ENCODE results near the gene OXER1.

The OXER1 gene

GRCh38 chr2:42793334-42794270 is 29.7 kb upstream of the OXER1 start:
- no peak overlapping the region for H3K27ac ChIP-seq (ENCODE audit: low read length)
- peaks cover 37% of the 10 kb centered on the region for H3K4me1 ChIP-seq (ENCODE audit: low read length)
- peak overlapping the region; percentile 72; the same call in 1 of the 2 replicates for H3K4me3 ChIP-seq (ENCODE audit: low read length)
- no peak for TF ChIP-seq EZH2phosphoT487 (IDR thresholded peaks at IDR 0.05; ENCODE audit: low read depth)
- TF ChIP-seq, protein P1, sequence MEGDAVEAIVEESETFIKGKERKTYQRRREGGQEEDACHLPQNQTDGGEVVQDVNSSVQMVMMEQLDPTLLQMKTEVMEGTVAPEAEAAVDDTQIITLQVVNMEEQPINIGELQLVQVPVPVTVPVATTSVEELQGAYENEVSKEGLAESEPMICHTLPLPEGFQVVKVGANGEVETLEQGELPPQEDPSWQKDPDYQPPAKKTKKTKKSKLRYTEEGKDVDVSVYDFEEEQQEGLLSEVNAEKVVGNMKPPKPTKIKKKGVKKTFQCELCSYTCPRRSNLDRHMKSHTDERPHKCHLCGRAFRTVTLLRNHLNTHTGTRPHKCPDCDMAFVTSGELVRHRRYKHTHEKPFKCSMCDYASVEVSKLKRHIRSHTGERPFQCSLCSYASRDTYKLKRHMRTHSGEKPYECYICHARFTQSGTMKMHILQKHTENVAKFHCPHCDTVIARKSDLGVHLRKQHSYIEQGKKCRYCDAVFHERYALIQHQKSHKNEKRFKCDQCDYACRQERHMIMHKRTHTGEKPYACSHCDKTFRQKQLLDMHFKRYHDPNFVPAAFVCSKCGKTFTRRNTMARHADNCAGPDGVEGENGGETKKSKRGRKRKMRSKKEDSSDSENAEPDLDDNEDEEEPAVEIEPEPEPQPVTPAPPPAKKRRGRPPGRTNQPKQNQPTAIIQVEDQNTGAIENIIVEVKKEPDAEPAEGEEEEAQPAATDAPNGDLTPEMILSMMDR (IDR thresholded peaks at IDR 0.05; ENCODE audit: low read depth, low read length), result no peak
- H3K9ac ChIP-seq (ENCODE audit: low read length), result no peak overlapping the region
- no peaks in the 10 kb centered on the region for H3K36me3 ChIP-seq (replicated peaks; ENCODE audit: low read depth, low read length)
- no peak overlapping the region for H2AFZ ChIP-seq (ENCODE audit: low read depth, low read length)
- H3K9me3 ChIP-seq (ENCODE audit: insufficient read depth, low read length), result no peaks in the 10 kb centered on the region
- H3K4me2 ChIP-seq (ENCODE audit: low read length), result no peak overlapping the region
- no peaks in the 10 kb centered on the region for H3K79me2 ChIP-seq (ENCODE audit: low read length)
- no peaks in the 10 kb centered on the region for H3K27me3 ChIP-seq (ENCODE audit: low read depth, low read length)
- no peaks in the 10 kb centered on the region for H4K20me1 ChIP-seq (ENCODE audit: insufficient read depth, low read length)

- no peak for TF ChIP-seq EZH2phosphoT487 (IDR thresholded peaks at IDR 0.05; ENCODE audit: low read depth)
- TF ChIP-seq, protein P1 (IDR thresholded peaks at IDR 0.05; ENCODE audit: low read depth, low read length), result no peak
- Histone ChIP-seq H3K4me3 (ENCODE audit: low read length) (peak within 1 kb of the TSS; percentile 72), H4K20me1 (ENCODE audit: insufficient read depth, low read length) (no peaks in the 10 kb centered on the region), H3K27ac (ENCODE audit: low read length) (peak within 1 kb of the TSS; percentile 1; the same call in 1 of the 2 replicates), H3K36me3 (replicated peaks; ENCODE audit: low read depth, low read length) (no peaks in the 10 kb centered on the region), H2AFZ (ENCODE audit: low read depth, low read length) (peak within 1 kb of the TSS; percentile 61; the same call in 1 of the 2 replicates), H3K9ac (ENCODE audit: low read length) (peak within 1 kb of the TSS; percentile 55), H3K4me1 (ENCODE audit: low read length) (peaks cover 37% of the 10 kb centered on the region), H3K4me2 (ENCODE audit: low read length) (peak within 1 kb of the TSS; percentile 53), H3K27me3 (ENCODE audit: low read depth, low read length) (no peaks in the 10 kb centered on the region), H3K9me3 (ENCODE audit: insufficient read depth, low read length) (no peaks in the 10 kb centered on the region), H3K79me2 (ENCODE audit: low read length) (no peaks in the 10 kb centered on the region)
Observed at GRCh38 chr2:42792583-42793333, 28.8 kb upstream of the OXER1 start, which contains the start of gene HAAO. Gene HAAO, minus strand, starts transcription at chr2:42792583. Its CDS starts 47 bp downstream, at chr2:42792536.

- H3K4me2 ChIP-seq (ENCODE audit: low read length), result peak overlapping the region; percentile 53
- H3K9ac ChIP-seq (ENCODE audit: low read length), result peak overlapping the region; percentile 55
- peak overlapping the region; percentile 61; the same call in 1 of the 2 replicates for H2AFZ ChIP-seq (ENCODE audit: low read depth, low read length)
- H3K36me3 ChIP-seq (replicated peaks; ENCODE audit: low read depth, low read length), result no peaks in the 10 kb centered on the region
- H4K20me1 ChIP-seq (ENCODE audit: insufficient read depth, low read length), result no peaks in the 10 kb centered on the region
- H3K79me2 ChIP-seq (ENCODE audit: low read length), result no peaks in the 10 kb centered on the region
- H3K4me1 ChIP-seq (ENCODE audit: low read length), result peaks cover 32% of the 10 kb centered on the region
- peak overlapping the region; percentile 72 for H3K4me3 ChIP-seq (ENCODE audit: low read length)
- H3K27ac ChIP-seq (ENCODE audit: low read length), result peak overlapping the region; percentile 1; the same call in 1 of the 2 replicates
- H3K9me3 ChIP-seq (ENCODE audit: insufficient read depth, low read length), result no peaks in the 10 kb centered on the region
- TF ChIP-seq EZH2phosphoT487 (IDR thresholded peaks at IDR 0.05; ENCODE audit: low read depth), result no peak
- TF ChIP-seq, protein P1 (IDR thresholded peaks at IDR 0.05; ENCODE audit: low read depth, low read length), result no peak
- no peaks in the 10 kb centered on the region for H3K27me3 ChIP-seq (ENCODE audit: low read depth, low read length)
Observed at GRCh38 chr2:42792087-42792582, 28.2 kb upstream of the OXER1 start.

Measured in OCI-LY3 (cell line).